Thymus (tissue), 11 donors: Measurements from ENCODE around the gene PIK3C3. TPM values are rescaled to one million over a fixed set of nuclear protein-coding genes. Genes with fewer than 3 reads are reported as not detected.

Experiments
- DNase-seq, 9 donors: peaks; one replicate each; pipeline ENCODE4 v3.0.0-alpha.2; 2013; ENCODE audit warnings: low spot score in 9 of 9, low read depth in 6 of 9, missing footprints in 1 of 9
- H3K27ac ChIP-seq, 2 donors: one replicate each; pipeline ENCODE4 v1.5.1; 2013; ENCODE audit warnings: control low read depth in 1 of 2, low read depth in 1 of 2, low read length in 1 of 2, mild to moderate bottlenecking in 1 of 2, moderate library complexity in 1 of 2
- H3K27me3 ChIP-seq, 2 donors: one replicate each; pipeline ENCODE4 v1.5.1; 2013; ENCODE audit warnings: low read length in 1 of 2; ENCODE audit not compliant: control insufficient read depth in 2 of 2, insufficient read depth in 1 of 2
- H3K36me3 ChIP-seq, 2 donors: one replicate each; pipeline ENCODE4 v1.5.1; 2013; ENCODE audit warnings: low read length in 1 of 2, mild to moderate bottlenecking in 1 of 2, moderate library complexity in 1 of 2; ENCODE audit not compliant: control insufficient read depth in 2 of 2, insufficient read depth in 2 of 2
- H3K4me1 ChIP-seq, 2 donors: one replicate each; pipeline ENCODE4 v1.5.1; 2013; ENCODE audit warnings: low read length in 2 of 2; ENCODE audit not compliant: control insufficient read depth in 2 of 2, insufficient read depth in 2 of 2
- H3K4me3 ChIP-seq, 2 donors: one replicate each; pipeline ENCODE4 v1.5.1; 2013; ENCODE audit warnings: low read length in 2 of 2, control low read depth in 1 of 2, mild to moderate bottlenecking in 1 of 2
- H3K9me3 ChIP-seq, 2 donors: one replicate each; pipeline ENCODE4 v1.5.1; 2013; ENCODE audit warnings: low read length in 1 of 2, mild to moderate bottlenecking in 1 of 2; ENCODE audit not compliant: control insufficient read depth in 2 of 2, insufficient read depth in 1 of 2
- WGBS: extraction: QIAGEN DNeasy Blood & Tissue Kit; methylation state at CpG from one replicate; pipeline ENCODE4 v1.1.7; 2013; 5-methylcytosine and 5-hydroxymethylcytosine counted together
- polyA plus RNA-seq: library from polyadenylated mRNA; stranded (reverse); fragments of 200-250 nt; gene quantifications from one replicate; pipeline ENCODE4 v1.2.3, GENCODE V29; 2013
- total RNA-seq: library from RNA; stranded (reverse); fragments of 120-200 nt; gene quantifications from one replicate; pipeline ENCODE4 v1.2.4, GENCODE V29; 2013
- donor health status: healthy.

Gene PIK3C3
- total and polyA plus RNA-seq, 2 donors = 54.4 to 58.0 TPM

DNA sequence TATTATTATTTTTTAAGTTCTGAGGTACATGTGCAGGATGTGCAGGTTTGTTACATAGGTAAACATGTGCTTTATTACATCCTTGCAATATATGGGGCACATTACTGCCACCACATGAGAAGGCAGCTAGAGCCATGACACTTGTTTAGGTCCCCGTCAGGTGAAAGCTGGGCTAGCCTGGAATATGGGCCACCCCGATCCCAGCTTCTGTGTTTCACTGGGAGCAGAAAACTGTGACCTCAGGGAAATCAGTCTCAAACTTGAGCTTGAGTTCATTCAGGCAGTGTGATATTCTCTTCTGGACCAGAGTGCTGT is 176.9 kb downstream of the PIK3C3 start:
- Histone ChIP-seq H3K9me3 (no peaks in the 10 kb centered on the region), H3K4me1 (no peaks in the 10 kb centered on the region), H3K27me3 (no peaks in the 10 kb centered on the region), H3K36me3 (no peaks in the 10 kb centered on the region), H3K4me3 (no peak overlapping the region), H3K27ac (no peak overlapping the region)
- no peak for DNase-seq
- WGBS = 98% methylated on average over 2 of the region's 2 CpGs
